Adipocyte (in vitro differentiated cells): ENCODE results near the gene CD33.
"Not testable (repeated sequence)": the region's sequence is repeated elsewhere in the genome, so short reads cannot be mapped to it uniquely, and the experiment has no call there.

Experiments
- DNase-seq: peaks from one replicate; pipeline ENCODE4 v3.0.0-alpha.2; 2015; ENCODE audit warnings: low read depth
- H3K27me3 ChIP-seq: replicated peaks from 2 replicates; pipeline ENCODE4 v1.7.0; 2013; ENCODE audit warnings: mild to moderate bottlenecking, low read length, moderate library complexity; ENCODE audit not compliant: control insufficient read depth, insufficient read depth
- H3K36me3 ChIP-seq: 2 replicates; pipeline ENCODE4 v1.7.0; 2013; ENCODE audit warnings: low read length, mild to moderate bottlenecking, moderate library complexity; ENCODE audit not compliant: control insufficient read depth, insufficient read depth, severe bottlenecking
- H3K4me1 ChIP-seq: 2 replicates; pipeline ENCODE4 v1.7.0; 2013; ENCODE audit warnings: mild to moderate bottlenecking, low read length, moderate library complexity; ENCODE audit not compliant: control insufficient read depth, insufficient read depth
- H3K4me3 ChIP-seq: 2 replicates; pipeline ENCODE4 v1.7.0; 2013; ENCODE audit warnings: mild to moderate bottlenecking, low read length, moderate library complexity
- H3K9ac ChIP-seq: 2 replicates; pipeline ENCODE4 v1.7.0; 2013; ENCODE audit warnings: mild to moderate bottlenecking, low read length, moderate library complexity
- H3K9me3 ChIP-seq: 2 replicates; pipeline ENCODE4 v1.7.0; 2013; ENCODE audit warnings: mild to moderate bottlenecking, low read length, moderate library complexity; ENCODE audit not compliant: control insufficient read depth

CD33 gene

GRCh38 chr19:51210874-51211361 lies 14.0 kb upstream of the CD33 start:
- not testable (repeated sequence) for H3K9ac ChIP-seq, H3K9me3 ChIP-seq, H3K4me3 ChIP-seq, H3K4me1 ChIP-seq, H3K27me3 ChIP-seq, H3K36me3 ChIP-seq, DNase-seq

- H3K36me3 ChIP-seq = no peaks in the 10 kb centered on the region
- H3K9me3 ChIP-seq = no peaks in the 10 kb centered on the region
- H3K4me3 ChIP-seq = no peak overlapping the region
- no peak overlapping the region for H3K9ac ChIP-seq
- H3K4me1 ChIP-seq = no peaks in the 10 kb centered on the region
- no peak for DNase-seq
- H3K27me3 ChIP-seq = no peaks in the 10 kb centered on the region
These were observed 13.0 kb upstream of the CD33 start for GRCh38 chr19:51211833-51212232.

- no peaks in the 10 kb centered on the region for H3K4me1 ChIP-seq
- H3K9me3 ChIP-seq = no peaks in the 10 kb centered on the region
- H3K36me3 ChIP-seq = no peaks in the 10 kb centered on the region
- no peak for DNase-seq
- H3K27me3 ChIP-seq = peaks cover 2% of the 10 kb centered on the region
- no peak overlapping the region for H3K9ac ChIP-seq
- H3K4me3 ChIP-seq = no peak overlapping the region
These were observed 5.6 kb upstream of the CD33 start for GRCh38 chr19:51219307-51219706.

GRCh38 chr19:51219971-51220370 lies 4.9 kb upstream of the CD33 start:
- Histone ChIP-seq H3K4me3 (no peak overlapping the region), H3K9me3 (no peaks in the 10 kb centered on the region), H3K4me1 (no peaks in the 10 kb centered on the region), H3K9ac (no peak overlapping the region), H3K27me3 (peaks cover 4% of the 10 kb centered on the region), H3K36me3 (no peaks in the 10 kb centered on the region)
- DNase-seq = no peak

GRCh38 chr19:51220996-51221395 lies 3.9 kb upstream of the CD33 start:
- DNase-seq = no peak
- Histone ChIP-seq H3K36me3 (no peaks in the 10 kb centered on the region), H3K27me3 (peaks cover 4% of the 10 kb centered on the region), H3K9ac (no peak overlapping the region), H3K4me1 (no peaks in the 10 kb centered on the region), H3K4me3 (no peak overlapping the region), H3K9me3 (no peaks in the 10 kb centered on the region)

GRCh38 chr19:51224163-51224641 lies 678 bp upstream of the CD33 start:
- no peaks in the 10 kb centered on the region for H3K4me1 ChIP-seq
- H3K27me3 ChIP-seq = peaks cover 4% of the 10 kb centered on the region
- H3K9me3 ChIP-seq = no peaks in the 10 kb centered on the region
- H3K4me3 ChIP-seq = no peak overlapping the region
- DNase-seq = no peak
- H3K9ac ChIP-seq = no peak overlapping the region
- H3K36me3 ChIP-seq = no peaks in the 10 kb centered on the region

- H3K4me3 ChIP-seq = no peak overlapping the region
- no peak overlapping the region for H3K9ac ChIP-seq
- H3K27me3 ChIP-seq = peaks cover 4% of the 10 kb centered on the region
- no peak for DNase-seq
- no peaks in the 10 kb centered on the region for H3K4me1 ChIP-seq
- no peaks in the 10 kb centered on the region for H3K36me3 ChIP-seq
- H3K9me3 ChIP-seq = no peaks in the 10 kb centered on the region
These were observed 1.2 kb downstream of the CD33 start for GRCh38 chr19:51226067-51226466.

GRCh38 chr19:51227326-51227725 lies 2.4 kb downstream of the CD33 start:
- peaks cover 4% of the 10 kb centered on the region for H3K27me3 ChIP-seq
- no peak overlapping the region for H3K9ac ChIP-seq
- no peak for DNase-seq
- H3K36me3 ChIP-seq = no peaks in the 10 kb centered on the region
- no peaks in the 10 kb centered on the region for H3K9me3 ChIP-seq
- no peaks in the 10 kb centered on the region for H3K4me1 ChIP-seq
- no peak overlapping the region for H3K4me3 ChIP-seq

GRCh38 chr19:51227966-51228365 lies 3.1 kb downstream of the CD33 start:
- H3K9me3 ChIP-seq = no peaks in the 10 kb centered on the region
- H3K9ac ChIP-seq = no peak overlapping the region
- no peaks in the 10 kb centered on the region for H3K4me1 ChIP-seq
- H3K27me3 ChIP-seq = peaks cover 4% of the 10 kb centered on the region
- DNase-seq = no peak
- H3K36me3 ChIP-seq = no peaks in the 10 kb centered on the region
- H3K4me3 ChIP-seq = no peak overlapping the region

GRCh38 chr19:51240866-51241265 lies 16.0 kb downstream of the CD33 start:
- Histone ChIP-seq H3K36me3 (no peaks in the 10 kb centered on the region), H3K9me3 (no peaks in the 10 kb centered on the region), H3K4me3 (no peak overlapping the region), H3K27me3 (peaks cover 14% of the 10 kb centered on the region), H3K9ac (no peak overlapping the region), H3K4me1 (no peaks in the 10 kb centered on the region)
- no peak for DNase-seq

- Histone ChIP-seq H3K36me3 (no peaks in the 10 kb centered on the region), H3K4me1 (no peaks in the 10 kb centered on the region), H3K9me3 (no peaks in the 10 kb centered on the region), H3K4me3 (no peak overlapping the region), H3K9ac (no peak overlapping the region), H3K27me3 (peaks cover 14% of the 10 kb centered on the region)
- DNase-seq = no peak
These were observed 18.2 kb downstream of the CD33 start for GRCh38 chr19:51242881-51243630.

GRCh38 chr19:51246164-51246552 lies 21.3 kb downstream of the CD33 start:
- no peak overlapping the region for H3K9ac ChIP-seq

More at GRCh38 chr19:51246164-51246552, 21.3 kb downstream of the CD33 start:
- H3K36me3 ChIP-seq = no peaks in the 10 kb centered on the region
- no peaks in the 10 kb centered on the region for H3K9me3 ChIP-seq
- H3K27me3 ChIP-seq = peaks cover 2% of the 10 kb centered on the region
- no peak overlapping the region for H3K4me3 ChIP-seq
- H3K4me1 ChIP-seq = no peaks in the 10 kb centered on the region
- no peak for DNase-seq
